GM12878 (cell line): ENCODE measurements around the gene IGF2R. TPM values are rescaled to one million over a fixed set of nuclear protein-coding genes. Genes with fewer than 3 reads are reported as not detected.

Source experiments
- ATAC-seq: fragments of 200-7000 bp; cut with Tn5 transposase; 3 replicates; pipeline ENCODE4 v1.9.1; 2020; ENCODE audit warnings: mild to moderate bottlenecking, moderate library complexity
- BruUV-seq: library from RNA; stranded (reverse); fragments of 400-500 nt; replicated peaks from 2 replicates; lab custom pipeline; 2021; lab: Mats Ljungman, UMichigan
- CTCF ChIA-PET: fragments of 300-600 bp; sonication (Branson Sonifier 250); formaldehyde crosslinking; extraction: SDS; loops from one replicate; lab custom pipeline; 2021; ENCODE audit warnings: inconsistent platforms; lab: Yijun Ruan, JAX
- POLR2A ChIA-PET: fragments of 350-600 bp; formaldehyde crosslinking; extraction: SDS; loops from one replicate; lab custom pipeline; 2021; ENCODE audit warnings: inconsistent platforms; lab: Charles Lee
- RAD21 ChIA-PET: fragments of 300-600 bp; sonication (Branson Sonifier 250); formaldehyde crosslinking; loops from one replicate; lab custom pipeline; 2023; ENCODE audit warnings: antibody characterized with exemption; ENCODE audit not compliant: unreplicated experiment; lab: Charles Lee
- SMC1A ChIA-PET: fragments of 300-600 bp; sonication (Branson Sonifier 250); formaldehyde crosslinking; loops from one replicate; lab custom pipeline; 2023; ENCODE audit not compliant: unreplicated experiment, uncharacterized antibody; lab: Charles Lee
- DNase-seq: peaks from one replicate; pipeline ENCODE4 v3.0.0-alpha.2; 2011; ENCODE audit warnings: low read depth, low spot score
- FAIRE-seq: peaks from 3 replicates; lab custom pipeline; 2011; peaks lifted over from hg19 to GRCh38; lab: Jason Lieb, UNC
- H2AFZ ChIP-seq: 2 replicates; pipeline ENCODE4 v1.6.0; 2011; ENCODE audit warnings: low read depth, low read length, control low read depth; ENCODE audit not compliant: control insufficient read depth
- H3K27ac ChIP-seq: 2 replicates; pipeline ENCODE4 v1.5.1; 2011; ENCODE audit warnings: control low read depth; ENCODE audit not compliant: control insufficient read depth, insufficient read depth
- H3K27me3 ChIP-seq, 2 experiments: replicated peaks in 1 of 2; 2 replicates each; pipeline versions ENCODE4 v1.6.0 to v1.6.1; 2011; ENCODE audit warnings: low read length in 1 of 2; ENCODE audit not compliant: control insufficient read depth in 2 of 2, insufficient read depth in 2 of 2
- H3K36me3 ChIP-seq, 2 experiments: 2 replicates each; pipeline ENCODE4 v1.5.1; 2011; ENCODE audit warnings: low read length in 1 of 2; ENCODE audit not compliant: control insufficient read depth in 2 of 2, insufficient read depth in 2 of 2
- H3K4me1 ChIP-seq: 2 replicates; pipeline ENCODE4 v1.6.1; 2011; ENCODE audit warnings: mild to moderate bottlenecking, low read length, moderate library complexity, mixed read lengths; ENCODE audit not compliant: control insufficient read depth, insufficient read depth
- H3K4me2 ChIP-seq: 2 replicates; pipeline ENCODE4 v1.6.0; 2011; ENCODE audit warnings: control low read depth; ENCODE audit not compliant: control insufficient read depth, insufficient read depth
- H3K4me3 ChIP-seq: fragments of 200-600 bp; sonication (generic); 2 replicates; pipeline ENCODE4 v1.5.1; 2016
- H3K79me2 ChIP-seq: 2 replicates; pipeline ENCODE4 v1.6.0; 2011; ENCODE audit warnings: low read length; ENCODE audit not compliant: control insufficient read depth, insufficient read depth
- H3K9ac ChIP-seq: 2 replicates; pipeline ENCODE4 v1.8.0; 2011; ENCODE audit warnings: low read length, control low read depth, mixed read lengths; ENCODE audit not compliant: control insufficient read depth, insufficient read depth
- H3K9me3 ChIP-seq: replicated peaks from 3 replicates; pipeline ENCODE4 v1.5.1; 2011; ENCODE audit warnings: mild to moderate bottlenecking, low read length; ENCODE audit not compliant: control insufficient read depth, insufficient read depth
- H4K20me1 ChIP-seq: 2 replicates; pipeline ENCODE4 v1.6.0; 2011; ENCODE audit not compliant: control insufficient read depth, insufficient read depth
- EGR1 ChIP-seq, 2 experiments: IDR thresholded peaks; 1 replicate in 1 of 2; 2 replicates in 1 of 2; pipeline ENCODE4 v1.6.1; 2011 to 2012; ENCODE audit warnings: low read depth in 2 of 2, low read length in 2 of 2, borderline replicate concordance in 1 of 2, mild to moderate bottlenecking in 1 of 2, moderate library complexity in 1 of 2
- GATAD2B ChIP-seq: fragments of 450-650 bp; conservative IDR thresholded peaks from 2 replicates; pipeline ENCODE4 v1.6.1; 2017; ENCODE audit warnings: low read depth, mild to moderate bottlenecking, moderate library complexity
- MXI1 ChIP-seq: fragments of 150-350 bp; IDR thresholded peaks from 2 replicates; pipeline ENCODE4 v1.6.1; 2011; ENCODE audit warnings: low read depth, mild to moderate bottlenecking, inconsistent platforms, low read length, improper control_type of control experiment
- NFXL1 ChIP-seq: fragments of 450-650 bp; IDR thresholded peaks from 2 replicates; pipeline ENCODE4 v1.6.1; 2017; ENCODE audit warnings: antibody characterized with exemption, mild to moderate bottlenecking, borderline replicate concordance
- NRF1 ChIP-seq: conservative IDR thresholded peaks from 2 replicates; pipeline ENCODE4 v1.6.1; 2011; ENCODE audit warnings: mild to moderate bottlenecking, low read depth, low read length, improper control_type of control experiment
- POLR2A ChIP-seq: IDR thresholded peaks from 2 replicates; pipeline ENCODE4 v1.6.1; 2011; ENCODE audit warnings: low read depth, mild to moderate bottlenecking, low read length
- RELA ChIP-seq: fragments of 450-650 bp; IDR thresholded peaks from 2 replicates; pipeline ENCODE4 v1.8.0; 2014; ENCODE audit warnings: borderline replicate concordance; ENCODE audit not compliant: partially characterized antibody
- SREBF1 ChIP-seq: IDR thresholded peaks from 2 replicates; pipeline ENCODE4 v1.6.1; 2012; ENCODE audit warnings: mild to moderate bottlenecking, low read length
- WGBS: methylation state at CpG from one replicate; pipeline ENCODE4 v1.1.6; 2016; ENCODE audit warnings: low lambda C conversion rate; ENCODE audit not compliant: insufficient replicate concordance, insufficient coverage; ENCODE audit errors: missing lambda C conversion rate; 5-methylcytosine and 5-hydroxymethylcytosine counted together
- in situ Hi-C: fragments of 300-500 bp; cut with MboI; formaldehyde crosslinking; loops from 9 replicates; pipeline ENCODE4 v1.14.3; 2018; ENCODE audit warnings: mixed read lengths
- intact Hi-C: fragments of 100-400 bp; cut with micrococcal nuclease; formaldehyde crosslinking; loops from one replicate; pipeline ENCODE4 v1.14.2; 2022; ENCODE audit not compliant: unreplicated experiment
- polyA plus RNA-seq, 11 experiments: library from polyadenylated mRNA; depleted of rRNA in 4 of 11; unstranded in 6 of 11; stranded (reverse) in 5 of 11; fragments of >200 nt; fragmentation: Nextera tagmentation in 4 of 11; fragmentation: Illumina TruSeq in 1 of 11; extraction: Ambion mirVana in 4 of 11; extraction: Trizol in 1 of 11; gene quantifications; 1 replicate in 1 of 11; 2 replicates in 10 of 11; pipeline versions ENCODE4 v1.2.1 to v1.2.3, GENCODE V29; 2011 to 2016; ENCODE audit warnings: inconsistent platforms in 2 of 11, missing spikeins in 2 of 11, low read depth in 1 of 11
- total RNA-seq, 4 experiments: library from RNA; depleted of rRNA in 3 of 4; stranded (reverse); fragments of >200 nt in 3 of 4; fragmentation: Illumina TruSeq in 1 of 4; extraction: Trizol in 1 of 4; gene quantifications; 2 replicates each; pipeline versions ENCODE4 v1.2.1 to v1.2.3, GENCODE V29; 2013 to 2021
- TF ChIP-seq, protein P1 (sequence below): IDR thresholded peaks from 2 replicates; pipeline ENCODE4 v1.6.1; 2012; ENCODE audit warnings: low read length, inconsistent platforms
- TF ChIP-seq, protein P2 (sequence below): fragments of 450-650 bp; IDR thresholded peaks from 2 replicates; pipeline ENCODE4 v1.6.1; 2018; ENCODE audit warnings: borderline replicate concordance, mild to moderate bottlenecking; ENCODE audit not compliant: partially characterized antibody
- TF ChIP-seq, protein P3 (sequence below): fragments of 450-650 bp; IDR thresholded peaks from 2 replicates; pipeline ENCODE4 v1.6.1; 2017; ENCODE audit warnings: borderline replicate concordance

Gene IGF2R
- total and polyA plus RNA-seq, 10 of the 15 experiments (the other 5 are each of a cell fraction or from before 2014, with no cell fraction given): 1.00 to 40.1 (median 16.8) TPM

DNA sequence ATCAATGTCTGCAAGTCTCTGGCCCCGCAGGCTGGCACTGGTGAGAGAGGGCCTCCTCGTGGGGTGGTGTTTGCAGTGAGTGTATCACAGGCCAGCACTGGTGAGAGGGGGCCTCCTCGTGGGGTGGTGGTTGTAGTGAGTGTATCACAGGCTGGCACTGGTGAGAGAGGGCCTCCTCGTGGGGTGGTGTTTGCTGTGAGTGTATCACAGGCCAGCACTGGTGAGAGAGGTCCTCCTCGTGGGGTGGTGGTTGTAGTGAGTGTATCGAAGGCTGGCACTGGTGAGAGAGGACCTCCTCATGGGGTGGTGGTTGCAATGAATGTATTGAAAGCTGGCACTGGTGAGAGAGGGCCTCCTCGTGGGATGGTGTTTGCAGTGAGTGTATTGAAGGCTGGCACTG, 99.5 kb downstream of the IGF2R start:
- ATAC-seq: no peak
- TF ChIP-seq POLR2A: no peak
- TF ChIP-seq, protein P1, sequence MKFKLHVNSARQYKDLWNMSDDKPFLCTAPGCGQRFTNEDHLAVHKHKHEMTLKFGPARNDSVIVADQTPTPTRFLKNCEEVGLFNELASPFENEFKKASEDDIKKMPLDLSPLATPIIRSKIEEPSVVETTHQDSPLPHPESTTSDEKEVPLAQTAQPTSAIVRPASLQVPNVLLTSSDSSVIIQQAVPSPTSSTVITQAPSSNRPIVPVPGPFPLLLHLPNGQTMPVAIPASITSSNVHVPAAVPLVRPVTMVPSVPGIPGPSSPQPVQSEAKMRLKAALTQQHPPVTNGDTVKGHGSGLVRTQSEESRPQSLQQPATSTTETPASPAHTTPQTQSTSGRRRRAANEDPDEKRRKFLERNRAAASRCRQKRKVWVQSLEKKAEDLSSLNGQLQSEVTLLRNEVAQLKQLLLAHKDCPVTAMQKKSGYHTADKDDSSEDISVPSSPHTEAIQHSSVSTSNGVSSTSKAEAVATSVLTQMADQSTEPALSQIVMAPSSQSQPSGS: no peak
- TF ChIP-seq, protein P2, sequence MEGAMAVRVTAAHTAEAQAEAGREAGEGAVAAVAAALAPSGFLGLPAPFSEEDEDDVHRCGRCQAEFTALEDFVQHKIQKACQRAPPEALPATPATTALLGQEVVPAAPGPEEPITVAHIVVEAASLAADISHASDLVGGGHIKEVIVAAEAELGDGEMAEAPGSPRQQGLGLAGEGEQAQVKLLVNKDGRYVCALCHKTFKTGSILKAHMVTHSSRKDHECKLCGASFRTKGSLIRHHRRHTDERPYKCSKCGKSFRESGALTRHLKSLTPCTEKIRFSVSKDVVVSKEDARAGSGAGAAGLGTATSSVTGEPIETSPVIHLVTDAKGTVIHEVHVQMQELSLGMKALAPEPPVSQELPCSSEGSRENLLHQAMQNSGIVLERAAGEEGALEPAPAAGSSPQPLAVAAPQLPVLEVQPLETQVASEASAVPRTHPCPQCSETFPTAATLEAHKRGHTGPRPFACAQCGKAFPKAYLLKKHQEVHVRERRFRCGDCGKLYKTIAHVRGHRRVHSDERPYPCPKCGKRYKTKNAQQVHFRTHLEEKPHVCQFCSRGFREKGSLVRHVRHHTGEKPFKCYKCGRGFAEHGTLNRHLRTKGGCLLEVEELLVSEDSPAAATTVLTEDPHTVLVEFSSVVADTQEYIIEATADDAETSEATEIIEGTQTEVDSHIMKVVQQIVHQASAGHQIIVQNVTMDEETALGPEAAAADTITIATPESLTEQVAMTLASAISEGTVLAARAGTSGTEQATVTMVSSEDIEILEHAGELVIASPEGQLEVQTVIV: no peak
- TF ChIP-seq NRF1: no peak
- TF ChIP-seq NFXL1: no peak
- no peak for TF ChIP-seq RELA
- TF ChIP-seq EGR1 (IDR thresholded peaks at IDR 0.05; ENCODE audit: borderline replicate concordance in 1 of 2, low read depth in 2 of 2, low read length in 2 of 2): no peak
- TF ChIP-seq GATAD2B: no peak
- no peak for TF ChIP-seq MXI1
- TF ChIP-seq, protein P3, sequence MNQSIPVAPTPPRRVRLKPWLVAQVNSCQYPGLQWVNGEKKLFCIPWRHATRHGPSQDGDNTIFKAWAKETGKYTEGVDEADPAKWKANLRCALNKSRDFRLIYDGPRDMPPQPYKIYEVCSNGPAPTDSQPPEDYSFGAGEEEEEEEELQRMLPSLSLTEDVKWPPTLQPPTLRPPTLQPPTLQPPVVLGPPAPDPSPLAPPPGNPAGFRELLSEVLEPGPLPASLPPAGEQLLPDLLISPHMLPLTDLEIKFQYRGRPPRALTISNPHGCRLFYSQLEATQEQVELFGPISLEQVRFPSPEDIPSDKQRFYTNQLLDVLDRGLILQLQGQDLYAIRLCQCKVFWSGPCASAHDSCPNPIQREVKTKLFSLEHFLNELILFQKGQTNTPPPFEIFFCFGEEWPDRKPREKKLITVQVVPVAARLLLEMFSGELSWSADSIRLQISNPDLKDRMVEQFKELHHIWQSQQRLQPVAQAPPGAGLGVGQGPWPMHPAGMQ: no peak
- TF ChIP-seq SREBF1: no peak
- Histone ChIP-seq H3K27me3 (no peaks in the 10 kb centered on the region), H3K9me3 (no peaks in the 10 kb centered on the region), H2AFZ (no peak overlapping the region), H3K36me3 (peaks cover 35 to 61% of the 10 kb centered on the region in 2 experiments), H3K9ac (no peak overlapping the region), H3K27ac (0 out of 2 replicates have a peak overlapping the region, but pooled peaks have one; percentile 9), H3K79me2 (no peaks in the 10 kb centered on the region), H3K4me2 (peak overlapping the region; percentile 9; the same call in 1 of the 2 replicates), H3K4me3 (no peak overlapping the region), H3K4me1 (peaks cover 27% of the 10 kb centered on the region), H4K20me1 (peaks cover 6% of the 10 kb centered on the region; the same call in 1 of the 2 replicates)
- in situ Hi-C loops: no loop called here
- WGBS: 90% methylated on average over 7 of the region's 7 CpGs
- RAD21 ChIA-PET: interaction anchor here (1.0 kb wide), 2 partner anchors 97 to 205 kb away, joined by 3 to 4 read pairs; no protein-coding TSS in a partner anchor
- BruUV-seq: no TSS peak
- FAIRE-seq: no peak
- no peak for DNase-seq
- SMC1A ChIA-PET: interaction anchor here (1.3 kb wide), 1 partner anchor 101 kb away, joined by 3 read pairs; no protein-coding TSS in a partner anchor
- POLR2A ChIA-PET: no interaction called here
- CTCF ChIA-PET: interaction anchor here (0.7 to 0.8 kb wide), 2 partner anchors 13 to 40 kb away, joined by 3 read pairs; no protein-coding TSS in a partner anchor
- intact Hi-C loops: no loop called here
